ENCODE data around the gene C10orf120.
A peak's percentile ranks its signal among the peaks of the same experiment; 100 is the strongest.

Gene C10orf120

GRCh38 chr10:122658356-122659049, 41.1 kb downstream of the C10orf120 start:
- no peak for DNase-seq

DNA sequence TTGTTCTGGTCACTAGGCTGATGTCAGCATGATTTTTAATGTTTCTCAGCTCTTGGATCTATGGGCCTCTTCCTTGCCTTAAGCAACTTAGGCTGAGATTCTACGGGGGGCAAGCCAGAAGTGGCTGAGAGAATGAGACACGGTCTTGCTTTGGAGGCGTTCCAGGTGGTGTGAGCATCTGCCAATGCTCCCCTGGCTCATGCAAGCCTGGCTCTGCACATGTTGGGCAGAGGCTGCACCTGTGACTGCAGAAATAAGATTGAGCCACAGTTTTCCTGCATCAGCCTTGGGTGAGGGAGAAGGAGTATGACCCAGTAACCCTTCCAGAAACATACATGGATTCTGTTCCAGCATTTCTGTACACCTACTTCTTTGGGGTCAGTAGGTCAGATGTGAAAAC, 41.9 kb downstream of the C10orf120 start:
- DNase-seq = no peak

- DNase-seq = no peak
These were observed 42.4 kb downstream of the C10orf120 start for GRCh38 chr10:122657255-122657654.

GRCh38 chr10:122656741-122657140, 42.9 kb downstream of the C10orf120 start:
- no peak for DNase-seq

GRCh38 chr10:122656308-122656705, 43.3 kb downstream of the C10orf120 start:
- DNase-seq = no peak

GRCh38 chr10:122655524-122656307, 43.9 kb downstream of the C10orf120 start:
- DNase-seq = no peak

DNA sequence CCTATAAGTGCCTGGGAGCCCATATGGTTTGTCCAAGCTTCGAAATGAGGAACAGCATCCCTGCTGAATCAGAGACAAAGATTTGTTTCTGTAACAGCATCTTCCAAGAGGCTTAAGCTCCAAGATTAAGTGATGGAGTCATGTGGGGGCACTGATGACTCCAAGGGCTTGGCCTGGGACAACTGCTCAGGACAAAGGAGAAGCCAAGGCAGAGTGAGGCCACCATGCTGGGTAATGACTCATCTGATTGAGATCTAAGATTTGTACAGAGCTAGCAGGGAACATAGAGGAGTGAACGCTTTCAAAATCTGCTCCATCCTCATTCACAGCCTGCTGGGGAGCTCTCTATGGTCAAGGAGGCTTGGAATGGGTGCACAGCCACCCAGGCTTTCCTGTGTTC, 49.3 kb downstream of the C10orf120 start:
- no peak for DNase-seq

GRCh38 chr10:122649903-122650302, 49.7 kb downstream of the C10orf120 start:
- no peak for DNase-seq

GRCh38 chr10:122648599-122649428, 50.8 kb downstream of the C10orf120 start:
- peak; percentile 52 to 60 for DNase-seq

Data from activated T-cell treated with anti-CD3 and anti-CD28 coated beads, Interleukin-2, amount 50 U/mL, for 48 hours (primary cell).